K562 (cell line): ENCODE data around the gene CHAF1A. TPM values are rescaled to one million over a fixed set of nuclear protein-coding genes. Genes with fewer than 3 reads are reported as not detected.

Experiments
- BCOR ChIP-seq: fragments of 450-650 bp; IDR thresholded peaks from 2 replicates; pipeline ENCODE4 v1.6.1; 2016
- BDP1 ChIP-seq: IDR thresholded peaks from 3 replicates; pipeline ENCODE4 v1.6.1; 2011; ENCODE audit not compliant: insufficient read length, insufficient read depth
- CCAR2 ChIP-seq: fragments of 200-400 bp; formaldehyde crosslinking; IDR thresholded peaks from 2 replicates; pipeline ENCODE4 v1.6.1; 2017; ENCODE audit warnings: mild to moderate bottlenecking, low read depth, low read length
- NR2F6 ChIP-seq: fragments of 450-650 bp; formaldehyde crosslinking; IDR thresholded peaks from 2 replicates; pipeline ENCODE4 v1.4.0; 2020; ENCODE audit warnings: mild to moderate bottlenecking
- SMARCB1 ChIP-seq: IDR thresholded peaks from 2 replicates; pipeline ENCODE4 v1.6.1; 2011; ENCODE audit warnings: improper control_type of control experiment, low read depth; ENCODE audit not compliant: insufficient read length
- ZC3H11A ChIP-seq: IDR thresholded peaks from 2 replicates; pipeline ENCODE4 v1.6.1; 2012; ENCODE audit warnings: low read depth, low read length, improper control_type of control experiment
- ZNF174 ChIP-seq: fragments of 250-450 bp; sonication (Bioruptor Pico); IDR thresholded peaks from 2 replicates; pipeline ENCODE4 v1.4.0; 2020; ENCODE audit warnings: mild to moderate bottlenecking
- ZNF224 ChIP-seq: sonication (generic); formaldehyde crosslinking; IDR thresholded peaks from 2 replicates; pipeline ENCODE4 v1.8.0; 2022; ENCODE audit warnings: mild to moderate bottlenecking, missing genetic modification reagents
- ZNF589 ChIP-seq: fragments of 200-800 bp; sonication (Bioruptor generic); IDR thresholded peaks from 2 replicates; pipeline ENCODE4 v1.6.1; 2016; ENCODE audit warnings: low read depth, missing genetic modification characterization, missing compliant biosample characterization
- polyA plus RNA-seq, 8 experiments: library from polyadenylated mRNA; depleted of rRNA in 4 of 8; stranded (reverse) in 5 of 8; unstranded in 3 of 8; fragments of >200 nt; fragmentation: Nextera tagmentation in 2 of 8; fragmentation: Illumina TruSeq in 1 of 8; extraction: Ambion mirVana in 2 of 8; extraction: Trizol in 1 of 8; gene quantifications; 2 replicates each; pipeline versions ENCODE4 v1.2.1 to v1.2.3, GENCODE V29; 2011 to 2014; ENCODE audit warnings: inconsistent platforms in 1 of 8, missing spikeins in 1 of 8
- total RNA-seq, 7 experiments: library from RNA; depleted of rRNA in 6 of 7; stranded (reverse); fragments of >200 nt in 6 of 7; fragmentation: Illumina TruSeq in 2 of 7; extraction: Trizol in 2 of 7; gene quantifications; 2 replicates each; pipeline versions ENCODE4 v1.2.1 to v1.2.3, GENCODE V29; 2011 to 2021; ENCODE audit warnings: low replicate concordance in 1 of 7
- TF ChIP-seq, protein P1 (sequence below), 2 experiments: fragments of 450-650 bp in 1 of 2; sonication (generic) in 1 of 2; formaldehyde crosslinking in 1 of 2; IDR thresholded peaks; 2 replicates each; pipeline versions ENCODE4 v1.7.1 to v1.9.0; 2016 to 2022; ENCODE audit warnings: inconsistent platforms in 1 of 2, mild to moderate bottlenecking in 1 of 2, missing genetic modification reagents in 1 of 2
- TF ChIP-seq, protein P2 (sequence below), 2 experiments: fragments of 450-650 bp in 1 of 2; sonication (generic) in 1 of 2; formaldehyde crosslinking; conservative IDR thresholded peaks; 2 replicates each; pipeline versions ENCODE4 v1.4.0 to v1.8.1; 2020 to 2022; ENCODE audit warnings: mild to moderate bottlenecking in 1 of 2, missing genetic modification reagents in 1 of 2
- TF ChIP-seq, protein P3 (sequence below): fragments of 250-450 bp; sonication (Bioruptor Pico); IDR thresholded peaks from 2 replicates; pipeline ENCODE4 v1.5.0; 2021; ENCODE audit warnings: mild to moderate bottlenecking, moderate library complexity

Gene CHAF1A
- total and polyA plus RNA-seq, 9 of the 15 experiments (the other 6 are each of a cell fraction or from before 2014, with no cell fraction given): 1.6 to 86.9 (median 45.2) TPM

DNA sequence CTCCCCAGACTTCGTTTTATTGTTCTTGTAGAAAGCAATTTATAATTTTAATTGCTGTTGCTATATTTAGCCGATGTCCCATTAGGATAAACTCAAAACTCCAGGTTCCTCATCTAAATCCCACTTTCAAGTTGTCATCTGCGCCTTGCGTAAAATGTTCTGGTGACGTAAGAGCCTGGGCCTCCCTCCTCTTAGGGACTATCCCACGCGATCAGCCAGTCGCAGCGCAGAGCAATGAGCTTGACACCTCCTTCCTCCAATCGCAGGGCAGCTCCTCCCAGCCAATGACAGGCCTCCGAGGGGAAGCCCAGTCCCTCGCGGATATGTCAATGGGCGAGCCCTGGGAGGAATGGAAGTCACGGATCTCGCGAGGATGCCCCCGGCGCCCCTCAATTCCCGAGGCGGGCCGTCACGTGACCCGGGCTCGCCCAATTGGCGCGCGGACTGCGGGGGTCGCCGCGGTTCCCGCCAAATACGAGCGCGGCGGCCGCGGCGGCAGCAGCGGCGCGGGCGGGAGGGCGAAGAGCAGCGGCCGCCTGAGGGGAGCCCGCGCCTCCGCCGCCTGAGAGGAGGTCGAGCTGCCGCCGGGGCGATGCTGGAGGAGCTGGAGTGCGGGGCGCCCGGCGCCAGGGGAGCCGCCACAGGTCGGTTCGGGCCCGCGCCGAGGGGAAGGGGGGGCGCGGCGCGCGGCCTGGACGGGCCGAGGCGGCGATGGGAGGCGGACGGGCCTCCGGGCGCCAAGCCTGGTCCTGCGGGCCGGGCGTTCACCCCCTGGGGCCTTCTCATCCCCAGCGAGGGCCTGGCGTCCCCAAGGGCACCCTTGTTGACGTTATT lies at the start of gene CHAF1A (continued):
- TF ChIP-seq, protein P1, sequence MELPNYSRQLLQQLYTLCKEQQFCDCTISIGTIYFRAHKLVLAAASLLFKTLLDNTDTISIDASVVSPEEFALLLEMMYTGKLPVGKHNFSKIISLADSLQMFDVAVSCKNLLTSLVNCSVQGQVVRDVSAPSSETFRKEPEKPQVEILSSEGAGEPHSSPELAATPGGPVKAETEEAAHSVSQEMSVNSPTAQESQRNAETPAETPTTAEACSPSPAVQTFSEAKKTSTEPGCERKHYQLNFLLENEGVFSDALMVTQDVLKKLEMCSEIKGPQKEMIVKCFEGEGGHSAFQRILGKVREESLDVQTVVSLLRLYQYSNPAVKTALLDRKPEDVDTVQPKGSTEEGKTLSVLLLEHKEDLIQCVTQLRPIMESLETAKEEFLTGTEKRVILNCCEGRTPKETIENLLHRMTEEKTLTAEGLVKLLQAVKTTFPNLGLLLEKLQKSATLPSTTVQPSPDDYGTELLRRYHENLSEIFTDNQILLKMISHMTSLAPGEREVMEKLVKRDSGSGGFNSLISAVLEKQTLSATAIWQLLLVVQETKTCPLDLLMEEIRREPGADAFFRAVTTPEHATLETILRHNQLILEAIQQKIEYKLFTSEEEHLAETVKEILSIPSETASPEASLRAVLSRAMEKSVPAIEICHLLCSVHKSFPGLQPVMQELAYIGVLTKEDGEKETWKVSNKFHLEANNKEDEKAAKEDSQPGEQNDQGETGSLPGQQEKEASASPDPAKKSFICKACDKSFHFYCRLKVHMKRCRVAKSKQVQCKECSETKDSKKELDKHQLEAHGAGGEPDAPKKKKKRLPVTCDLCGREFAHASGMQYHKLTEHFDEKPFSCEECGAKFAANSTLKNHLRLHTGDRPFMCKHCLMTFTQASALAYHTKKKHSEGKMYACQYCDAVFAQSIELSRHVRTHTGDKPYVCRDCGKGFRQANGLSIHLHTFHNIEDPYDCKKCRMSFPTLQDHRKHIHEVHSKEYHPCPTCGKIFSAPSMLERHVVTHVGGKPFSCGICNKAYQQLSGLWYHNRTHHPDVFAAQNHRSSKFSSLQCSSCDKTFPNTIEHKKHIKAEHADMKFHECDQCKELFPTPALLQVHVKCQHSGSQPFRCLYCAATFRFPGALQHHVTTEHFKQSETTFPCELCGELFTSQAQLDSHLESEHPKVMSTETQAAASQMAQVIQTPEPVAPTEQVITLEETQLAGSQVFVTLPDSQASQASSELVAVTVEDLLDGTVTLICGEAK (IDR thresholded peaks at IDR 0.05): no peak
- TF ChIP-seq, protein P1 (CRISPR knock-in tag; IDR thresholded peaks at IDR 0.05): no peak
- no peak for TF ChIP-seq ZC3H11A
- peak; percentile 55; the same call in 1 of the 2 replicates for TF ChIP-seq ZNF589 (CRISPR knock-in tag)
- TF ChIP-seq NR2F6 (CRISPR knock-in tag): no peak
- TF ChIP-seq ZNF224 (CRISPR knock-in tag): no peak
- TF ChIP-seq, protein P2, sequence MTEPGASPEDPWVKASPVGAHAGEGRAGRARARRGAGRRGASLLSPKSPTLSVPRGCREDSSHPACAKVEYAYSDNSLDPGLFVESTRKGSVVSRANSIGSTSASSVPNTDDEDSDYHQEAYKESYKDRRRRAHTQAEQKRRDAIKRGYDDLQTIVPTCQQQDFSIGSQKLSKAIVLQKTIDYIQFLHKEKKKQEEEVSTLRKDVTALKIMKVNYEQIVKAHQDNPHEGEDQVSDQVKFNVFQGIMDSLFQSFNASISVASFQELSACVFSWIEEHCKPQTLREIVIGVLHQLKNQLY (CRISPR knock-in tag; conservative IDR thresholded peaks at IDR 0.05): 0 out of 4 replicates have a peak, but pooled peaks of 1 of the 2 experiments have one; percentile 65
- TF ChIP-seq, protein P3, sequence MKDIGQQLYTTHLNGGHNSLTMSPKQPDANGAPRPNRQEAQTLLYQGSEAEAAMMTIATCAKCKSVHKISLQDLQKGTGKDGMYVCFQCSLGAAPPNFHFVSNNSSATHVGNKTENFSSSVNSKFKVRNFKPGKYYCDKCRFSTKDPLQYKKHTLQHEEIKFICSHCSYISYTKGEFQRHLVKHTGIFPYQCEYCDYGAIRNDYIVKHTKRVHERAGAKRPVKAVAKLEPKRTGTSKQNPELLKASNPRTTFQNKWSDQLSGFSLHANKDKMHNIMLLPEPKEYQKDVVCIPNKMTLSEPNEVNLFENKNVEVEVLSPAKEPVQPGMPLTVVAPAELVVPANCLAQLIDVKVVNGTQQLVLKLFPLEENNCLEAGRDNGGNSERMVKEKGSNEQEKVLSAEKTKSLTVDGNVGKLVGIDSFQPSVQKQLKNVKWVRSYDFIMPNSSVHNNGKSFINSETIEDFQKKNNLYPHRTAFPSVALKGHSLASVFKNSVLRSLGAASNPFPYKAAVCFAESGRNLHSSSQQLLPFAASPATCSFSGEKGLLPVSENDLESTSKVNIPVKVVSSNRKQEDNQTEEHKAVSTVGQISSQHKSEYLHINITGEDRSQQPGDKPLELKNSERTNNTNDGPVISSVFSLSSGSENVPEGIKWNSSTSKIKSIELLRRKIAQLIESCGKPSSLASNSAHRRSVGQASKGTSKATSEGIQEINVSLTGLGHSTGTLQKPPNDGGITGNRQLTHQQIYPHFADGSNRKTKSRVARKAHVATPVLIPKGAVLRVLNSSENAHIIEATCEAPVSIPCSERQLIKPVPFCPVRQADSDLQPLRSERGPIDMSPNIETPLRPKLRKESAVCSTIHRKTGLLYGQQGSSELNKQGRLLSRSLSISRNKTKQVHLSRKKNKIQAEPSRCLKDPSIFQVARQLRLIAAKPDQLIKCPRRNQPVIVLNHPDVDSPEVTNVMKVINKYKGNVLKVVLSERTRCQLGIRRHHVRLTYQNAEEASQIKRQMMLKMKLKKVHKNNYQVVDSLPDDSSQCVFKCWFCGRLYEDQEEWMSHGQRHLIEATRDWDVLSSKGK (CRISPR knock-in tag): no peak
- TF ChIP-seq BDP1: no peak
- no peak for TF ChIP-seq BCOR
- TF ChIP-seq CCAR2: no peak
- TF ChIP-seq ZNF174 (CRISPR knock-in tag): no peak
- TF ChIP-seq SMARCB1: no peak
